ENCODE data around the gene PQBP1. TPM values are rescaled to one million over a fixed set of nuclear protein-coding genes. Genes with fewer than 3 reads are reported as not detected.
A peak's percentile ranks its signal among the peaks of the same experiment; 100 is the strongest.

Gene PQBP1
- total and polyA plus RNA-seq, 4 donors, result 33.2 to 146 (median 74.0) TPM

DNA sequence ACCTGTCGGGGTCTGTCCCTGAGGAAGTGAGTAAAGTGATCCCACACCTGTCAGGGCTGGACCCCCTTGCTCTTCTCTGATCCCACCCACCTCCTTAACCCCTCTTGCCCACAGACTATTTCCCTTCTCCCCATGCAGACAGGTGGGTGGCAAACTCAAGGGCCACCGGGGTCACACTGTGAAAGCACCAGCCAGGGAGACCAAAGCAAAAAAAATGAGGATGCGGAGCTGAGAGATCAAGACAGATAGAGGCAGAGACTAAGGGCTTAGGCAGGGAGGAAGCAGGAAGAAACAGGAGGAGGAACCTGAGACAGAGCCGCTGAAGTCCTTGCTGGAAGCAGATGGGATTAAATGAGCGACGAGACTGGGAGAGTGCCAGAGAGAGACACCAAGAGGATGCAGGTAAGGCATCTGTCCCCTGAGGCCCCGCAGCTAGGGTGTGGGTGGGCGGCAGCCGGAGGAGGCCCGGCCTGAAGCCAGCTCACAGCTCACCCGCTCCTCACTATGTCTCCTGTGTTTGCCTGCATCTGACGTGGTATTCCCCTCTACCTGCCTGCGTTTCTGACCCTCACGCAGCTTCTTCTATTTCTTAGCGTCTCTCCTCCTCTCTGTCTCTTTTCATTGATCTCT is 7.3 kb upstream of the PQBP1 start:
- Histone ChIP-seq H3K9ac (ENCODE audit: insufficient read depth in 1 of 2, low read length in 2 of 2) (peak overlapping the region in 1 of 2 donors; percentile 68), H3K4me1 (ENCODE audit: control insufficient read depth in 5 of 5, insufficient read depth in 5 of 5, low read length in 5 of 5) (peaks cover 0 to 5% (median 0%) of the 10 kb centered on the region in 5 donors), H3K27me3 (ENCODE audit: control insufficient read depth in 3 of 3, insufficient read depth in 3 of 3, low read length in 2 of 3) (no peaks in the 10 kb centered on the region), H3K9me3 (ENCODE audit: control insufficient read depth in 4 of 4, insufficient read depth in 3 of 4, low read length in 3 of 4) (no peaks in the 10 kb centered on the region), H3K27ac (ENCODE audit: low read depth in 1 of 2, low read length in 1 of 2) (no peak overlapping the region), H3K4me3 (no peak overlapping the region), H3K36me3 (ENCODE audit: control insufficient read depth in 4 of 4, insufficient read depth in 4 of 4, low read length in 4 of 4) (peaks cover 0 to 3% (median under 1%) of the 10 kb centered on the region in 4 donors)
- ATAC-seq (ENCODE audit: insufficient read depth, low FRiP score), result no peak
- WGBS, 2 donors, result 21 to 54% methylated on average over 11 to 15 of the region's 15 CpGs
- TF ChIP-seq, protein P1, sequence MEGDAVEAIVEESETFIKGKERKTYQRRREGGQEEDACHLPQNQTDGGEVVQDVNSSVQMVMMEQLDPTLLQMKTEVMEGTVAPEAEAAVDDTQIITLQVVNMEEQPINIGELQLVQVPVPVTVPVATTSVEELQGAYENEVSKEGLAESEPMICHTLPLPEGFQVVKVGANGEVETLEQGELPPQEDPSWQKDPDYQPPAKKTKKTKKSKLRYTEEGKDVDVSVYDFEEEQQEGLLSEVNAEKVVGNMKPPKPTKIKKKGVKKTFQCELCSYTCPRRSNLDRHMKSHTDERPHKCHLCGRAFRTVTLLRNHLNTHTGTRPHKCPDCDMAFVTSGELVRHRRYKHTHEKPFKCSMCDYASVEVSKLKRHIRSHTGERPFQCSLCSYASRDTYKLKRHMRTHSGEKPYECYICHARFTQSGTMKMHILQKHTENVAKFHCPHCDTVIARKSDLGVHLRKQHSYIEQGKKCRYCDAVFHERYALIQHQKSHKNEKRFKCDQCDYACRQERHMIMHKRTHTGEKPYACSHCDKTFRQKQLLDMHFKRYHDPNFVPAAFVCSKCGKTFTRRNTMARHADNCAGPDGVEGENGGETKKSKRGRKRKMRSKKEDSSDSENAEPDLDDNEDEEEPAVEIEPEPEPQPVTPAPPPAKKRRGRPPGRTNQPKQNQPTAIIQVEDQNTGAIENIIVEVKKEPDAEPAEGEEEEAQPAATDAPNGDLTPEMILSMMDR (IDR thresholded peaks at IDR 0.05; ENCODE audit: control extremely low read depth, extremely low read depth), result no peak
- peak in 1 of 3 donors; percentile 4 for DNase-seq

DNA sequence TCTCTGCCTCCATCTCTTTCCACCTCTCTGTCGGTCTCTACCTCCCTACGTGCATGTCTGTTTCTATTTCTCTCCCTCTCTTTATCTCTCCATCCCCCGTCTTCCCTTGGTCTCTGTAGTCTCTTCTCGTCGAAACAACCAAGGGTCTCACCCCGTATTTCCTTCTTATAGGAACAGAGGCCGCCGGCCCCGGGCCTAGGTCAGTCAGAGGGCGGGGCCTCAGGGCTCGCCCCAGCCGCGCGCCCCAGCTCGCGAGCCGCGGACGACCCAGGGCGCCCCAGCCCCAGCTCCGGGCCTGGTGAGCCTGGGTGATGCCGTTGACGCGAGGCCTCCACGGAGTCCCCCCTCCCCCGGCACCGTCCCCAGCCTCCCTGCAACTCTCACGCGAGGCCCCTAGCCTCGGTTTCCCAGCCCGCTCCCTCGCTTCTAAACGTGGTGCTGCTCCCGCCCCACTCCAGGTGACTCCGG is 6.8 kb upstream of the PQBP1 start:
- H3K36me3 ChIP-seq (ENCODE audit: control insufficient read depth in 4 of 4, insufficient read depth in 4 of 4, low read length in 4 of 4), result peaks cover 0 to 3% (median under 1%) of the 10 kb centered on the region in 4 donors
- ATAC-seq (ENCODE audit: insufficient read depth, low FRiP score) (peak; percentile 39), DNase-seq (peak; percentile 11 to 24 (median 16))
- H3K9ac ChIP-seq (ENCODE audit: insufficient read depth in 1 of 2, low read length in 2 of 2), result peak overlapping the region in 1 of 2 donors; percentile 68
- TF ChIP-seq, protein P1 (IDR thresholded peaks at IDR 0.05; ENCODE audit: control extremely low read depth, extremely low read depth), result no peak
- H3K4me3 ChIP-seq, result peak overlapping the region; percentile 36
- H3K9me3 ChIP-seq (ENCODE audit: control insufficient read depth in 4 of 4, insufficient read depth in 3 of 4, low read length in 3 of 4), result no peaks in the 10 kb centered on the region
- no peaks in the 10 kb centered on the region for H3K27me3 ChIP-seq (ENCODE audit: control insufficient read depth in 3 of 3, insufficient read depth in 3 of 3, low read length in 2 of 3)
- H3K27ac ChIP-seq (ENCODE audit: low read depth in 1 of 2, low read length in 1 of 2), result peak overlapping the region; percentile 5 to 12
- WGBS, 2 donors, result 0 to 41% methylated on average over 17 to 35 of the region's 35 CpGs
- peaks cover 0 to 5% (median 0%) of the 10 kb centered on the region in 5 donors for H3K4me1 ChIP-seq (ENCODE audit: control insufficient read depth in 5 of 5, insufficient read depth in 5 of 5, low read length in 5 of 5)

DNA sequence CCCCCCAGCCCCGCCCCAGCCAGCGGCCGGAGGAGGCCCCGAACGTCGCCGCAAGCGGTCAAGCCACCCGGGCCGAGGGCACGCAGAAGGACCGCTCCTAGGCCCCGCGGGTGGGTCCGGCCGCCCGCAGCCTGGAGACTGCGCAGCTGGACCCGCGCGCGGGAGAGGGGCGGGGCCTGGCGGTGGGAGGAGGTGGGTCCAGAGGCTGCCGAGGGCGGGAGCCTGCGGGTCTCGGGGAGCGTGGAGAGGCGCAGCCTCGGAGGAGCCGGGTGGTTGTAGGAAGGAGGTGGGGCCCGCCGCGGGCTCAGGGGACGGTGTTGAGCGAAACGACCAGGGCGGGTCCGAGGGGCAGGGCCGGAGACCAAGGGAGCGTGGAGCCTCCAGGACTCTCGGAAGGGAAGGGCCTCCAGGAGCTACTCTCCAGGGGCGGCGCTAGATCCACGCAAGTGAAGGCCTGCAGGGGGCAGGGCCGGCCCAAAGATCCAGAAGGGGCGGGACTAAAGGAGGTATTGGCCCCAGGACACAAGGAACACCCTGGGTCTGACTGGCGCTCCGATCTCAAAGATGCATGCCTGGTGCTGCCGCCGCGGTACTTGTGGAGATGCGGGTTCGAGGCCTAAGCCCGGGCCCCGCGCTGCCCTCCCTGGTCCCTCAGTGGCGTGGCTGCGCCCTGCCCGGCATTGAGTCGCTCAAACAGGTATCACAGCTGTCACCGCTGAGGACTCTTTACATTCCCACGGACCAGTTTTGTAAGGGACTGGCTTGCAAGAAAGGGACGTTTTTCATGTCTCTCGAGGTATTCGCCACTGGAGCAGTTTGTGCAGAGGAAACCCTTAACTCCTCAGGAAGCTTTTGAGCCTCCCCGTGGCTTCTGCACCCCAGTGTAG is 6.1 kb upstream of the PQBP1 start:
- Histone ChIP-seq H3K9ac (ENCODE audit: insufficient read depth in 1 of 2, low read length in 2 of 2) (no peak overlapping the region), H3K9me3 (ENCODE audit: control insufficient read depth in 4 of 4, insufficient read depth in 3 of 4, low read length in 3 of 4) (peaks cover 0 to 1% (median 0%) of the 10 kb centered on the region in 4 donors), H3K4me1 (ENCODE audit: control insufficient read depth in 5 of 5, insufficient read depth in 5 of 5, low read length in 5 of 5) (peaks cover 0 to 8% (median 3%) of the 10 kb centered on the region in 5 donors), H3K27ac (ENCODE audit: low read depth in 1 of 2, low read length in 1 of 2) (peak overlapping the region; percentile 12 to 43), H3K36me3 (ENCODE audit: control insufficient read depth in 4 of 4, insufficient read depth in 4 of 4, low read length in 4 of 4) (peaks cover 0 to 3% (median under 1%) of the 10 kb centered on the region in 4 donors), H3K4me3 (peak overlapping the region; percentile 36), H3K27me3 (ENCODE audit: control insufficient read depth in 3 of 3, insufficient read depth in 3 of 3, low read length in 2 of 3) (no peaks in the 10 kb centered on the region)
- ATAC-seq (ENCODE audit: insufficient read depth, low FRiP score) (peak; percentile 92), DNase-seq (peak; percentile 88 to 90 (median 89))
- TF ChIP-seq, protein P1 (IDR thresholded peaks at IDR 0.05; ENCODE audit: control extremely low read depth, extremely low read depth), result peak; percentile 41
- 4 to 38% methylated on average over 20 to 68 of the region's 68 CpGs for WGBS, 2 donors
